D721Med (cell line): ENCODE measurements around the gene OR52E4.

ENCODE experiments used
- DNase-seq: peaks from one replicate; pipeline ENCODE4 v3.0.0; 2011; ENCODE audit warnings: low spot score; ENCODE audit not compliant: insufficient read length
- FAIRE-seq: peaks from 2 replicates; lab custom pipeline; 2011; peaks lifted over from hg19 to GRCh38; lab: Jason Lieb, UNC
- CTCF ChIP-seq: IDR thresholded peaks from 2 replicates; pipeline ENCODE4 v1.5.1; 2012; ENCODE audit warnings: mild to moderate bottlenecking, control low read depth; ENCODE audit not compliant: insufficient read depth; ENCODE audit errors: missing control alignments

The OR52E4 gene

GRCh38 chr11:5928271-5928670 is 47.8 kb downstream of the OR52E4 start:
- DNase-seq: no peak
- TF ChIP-seq CTCF: no peak
- no peak for FAIRE-seq

GRCh38 chr11:5928811-5929210 is 48.4 kb downstream of the OR52E4 start:
- no peak for DNase-seq
- no peak for TF ChIP-seq CTCF
- FAIRE-seq: no peak

GRCh38 chr11:5929571-5930368 is 49.3 kb downstream of the OR52E4 start:
- FAIRE-seq (no peak), DNase-seq (no peak)
- no peak for TF ChIP-seq CTCF

- DNase-seq (no peak), FAIRE-seq (no peak)
- TF ChIP-seq CTCF: no peak
Measured at GRCh38 chr11:5930614-5931013, 50.2 kb downstream of the OR52E4 start.

GRCh38 chr11:5931061-5931460 is 50.6 kb downstream of the OR52E4 start:
- FAIRE-seq (no peak), DNase-seq (no peak)
- no peak for TF ChIP-seq CTCF

- no peak for TF ChIP-seq CTCF
- DNase-seq (no peak), FAIRE-seq (no peak)
Measured at GRCh38 chr11:5932671-5933070, 52.2 kb downstream of the OR52E4 start.

GRCh38 chr11:5933116-5933515 is 52.7 kb downstream of the OR52E4 start:
- no peak for DNase-seq
- FAIRE-seq: no peak
- TF ChIP-seq CTCF: no peak
